GM23248 (cell line): Measurements from ENCODE around the gene ARHGAP8.

Source experiments
- EZH2 ChIP-seq: fragments of 200-600 bp; sonication (generic); IDR thresholded peaks from 2 replicates; pipeline ENCODE4 v1.6.1; 2018; ENCODE audit warnings: antibody characterized with exemption, mild to moderate bottlenecking; ENCODE audit not compliant: insufficient read depth, poor library complexity, severe bottlenecking
- EZH2phosphoT487 ChIP-seq: fragments of 200-600 bp; sonication (generic); IDR thresholded peaks from 2 replicates; pipeline ENCODE4 v1.6.1; 2018; ENCODE audit warnings: antibody characterized with exemption, moderate library complexity, mild to moderate bottlenecking, low read depth; ENCODE audit not compliant: insufficient read depth

- TF ChIP-seq EZH2 = no peak
- TF ChIP-seq EZH2phosphoT487 = no peak
Observed at GRCh38 chr22:44793506-44794172, 41.3 kb downstream of the ARHGAP8 start.
